CD4-positive, alpha-beta T cell treated with Interleukin-6 at 100 ng/mL for 8 hours (primary cell): ENCODE results near the gene UBE2J1.
"Not testable (repeated sequence)": the region's sequence is repeated elsewhere in the genome, so short reads cannot be mapped to it uniquely, and the experiment has no call there.

Source experiments
- DNase-seq: peaks from one replicate; pipeline ENCODE4 v3.0.0-alpha.2; 2020; ENCODE audit warnings: mixed read lengths, low spot score

UBE2J1 gene

GRCh38 chr6:89320012-89320559 is 32.4 kb downstream of the UBE2J1 start:
- DNase-seq = no peak

DNA sequence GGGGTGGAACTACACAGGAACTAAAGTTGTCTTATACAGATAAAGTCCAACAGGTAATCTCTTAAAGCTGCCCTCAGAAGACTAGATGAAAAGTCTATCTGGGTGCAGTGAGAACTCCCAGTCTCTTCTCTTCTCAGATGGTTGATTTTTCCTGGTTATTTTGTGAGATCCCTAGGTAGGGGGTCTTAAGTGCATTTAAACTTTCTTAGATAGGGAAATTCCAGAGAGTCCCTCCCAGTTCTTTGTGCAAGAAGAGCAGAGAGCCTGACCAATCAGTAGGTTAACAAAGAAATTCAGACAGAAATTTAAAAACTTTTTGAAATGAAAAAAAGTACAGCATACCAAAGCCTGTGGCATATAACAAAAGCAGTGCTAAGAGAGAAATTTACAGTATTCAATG is 35.5 kb downstream of the UBE2J1 start:
- no peak for DNase-seq

DNA sequence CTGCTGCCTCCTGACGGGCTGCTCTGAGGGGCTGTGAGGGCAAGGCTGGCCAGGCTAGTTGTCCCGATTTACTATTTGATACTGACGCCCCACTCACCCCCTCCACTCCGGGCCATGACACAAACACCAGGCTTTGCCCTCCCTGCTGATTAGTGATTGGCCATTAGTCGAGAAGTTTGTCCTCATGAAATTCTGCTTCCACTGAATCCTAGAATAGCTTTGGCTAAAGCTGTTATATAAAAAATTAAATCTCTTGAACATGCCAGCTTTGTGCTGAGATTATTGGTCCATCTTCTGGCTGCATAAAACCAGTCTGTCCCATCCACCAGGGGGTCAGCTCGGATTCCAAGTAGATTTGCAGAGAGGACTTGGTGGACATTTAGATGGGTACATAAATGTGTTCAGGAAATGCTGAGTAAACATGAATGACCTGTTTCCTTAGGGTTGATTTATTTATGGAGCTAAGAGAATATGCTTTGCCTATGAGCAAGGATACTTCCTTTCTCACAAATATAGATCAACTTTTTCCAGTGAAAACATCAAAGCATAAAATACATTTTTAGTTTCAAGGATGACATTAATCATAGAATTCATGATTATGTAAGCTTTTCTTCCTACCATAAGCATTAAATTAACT is 37.2 kb downstream of the UBE2J1 start, which contains the start of gene GABRR2:
Gene GABRR2, minus strand, starts transcription at position 51 of the 637 bp plus-strand sequence. CDS start 134 bp downstream, outside the sequence.
- DNase-seq = no peak

GRCh38 chr6:89314692-89315091 is 37.8 kb downstream of the UBE2J1 start:
- DNase-seq = no peak

- no peak for DNase-seq
Measured at GRCh38 chr6:89313006-89313405, 39.5 kb downstream of the UBE2J1 start.

DNA sequence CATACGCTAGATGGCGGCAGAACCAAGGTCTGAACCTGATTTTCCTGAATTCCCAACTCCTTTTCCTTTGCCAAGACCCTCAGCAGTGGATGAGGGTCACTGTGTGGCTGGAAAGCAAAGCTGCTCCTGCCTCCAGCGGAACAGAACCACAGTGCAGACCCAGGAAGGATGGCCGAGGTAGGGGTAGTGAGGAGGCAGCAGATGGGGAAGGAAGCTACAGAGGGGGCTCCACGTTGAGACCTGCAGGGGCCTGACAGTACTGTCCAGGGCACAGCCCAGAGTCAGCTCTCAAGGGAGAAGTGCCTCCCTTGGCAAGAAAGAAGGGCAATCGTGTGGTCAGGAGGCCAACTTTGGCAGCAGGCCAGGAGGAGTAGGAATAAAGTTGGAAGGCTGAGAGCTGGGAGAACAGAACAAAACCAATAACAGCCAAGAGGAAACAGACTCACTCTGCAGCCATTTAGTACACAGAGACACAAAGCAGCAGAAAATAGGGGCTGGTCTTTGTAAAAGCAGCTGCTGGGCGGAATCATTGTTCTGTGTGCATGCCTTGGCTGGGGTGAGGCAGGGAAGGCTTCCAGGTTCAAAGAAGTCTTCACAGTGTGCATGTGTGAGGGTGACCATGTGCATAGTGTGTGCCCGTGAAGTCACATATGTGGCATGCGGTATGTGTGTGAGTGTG is 40.5 kb downstream of the UBE2J1 start:
- no peak for DNase-seq

DNA sequence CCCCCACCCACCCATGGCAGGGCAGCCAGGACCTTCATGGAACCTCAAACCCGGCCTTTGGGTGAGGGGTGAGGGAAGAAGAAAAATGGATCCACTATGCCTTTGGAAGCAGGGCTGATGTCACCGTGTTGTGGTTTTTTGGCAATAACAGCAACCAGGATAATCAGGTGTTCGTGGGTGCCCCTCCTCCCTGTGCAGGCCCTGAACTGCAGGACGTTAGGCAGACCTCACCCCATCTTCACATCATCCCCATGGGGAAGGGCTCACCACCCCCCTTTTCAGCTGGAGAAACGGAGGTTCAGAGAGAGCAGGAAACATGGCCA is 41.0 kb downstream of the UBE2J1 start:
- DNase-seq = no peak

- DNase-seq = no peak
Measured at GRCh38 chr6:89310929-89311328, 41.6 kb downstream of the UBE2J1 start.

DNA sequence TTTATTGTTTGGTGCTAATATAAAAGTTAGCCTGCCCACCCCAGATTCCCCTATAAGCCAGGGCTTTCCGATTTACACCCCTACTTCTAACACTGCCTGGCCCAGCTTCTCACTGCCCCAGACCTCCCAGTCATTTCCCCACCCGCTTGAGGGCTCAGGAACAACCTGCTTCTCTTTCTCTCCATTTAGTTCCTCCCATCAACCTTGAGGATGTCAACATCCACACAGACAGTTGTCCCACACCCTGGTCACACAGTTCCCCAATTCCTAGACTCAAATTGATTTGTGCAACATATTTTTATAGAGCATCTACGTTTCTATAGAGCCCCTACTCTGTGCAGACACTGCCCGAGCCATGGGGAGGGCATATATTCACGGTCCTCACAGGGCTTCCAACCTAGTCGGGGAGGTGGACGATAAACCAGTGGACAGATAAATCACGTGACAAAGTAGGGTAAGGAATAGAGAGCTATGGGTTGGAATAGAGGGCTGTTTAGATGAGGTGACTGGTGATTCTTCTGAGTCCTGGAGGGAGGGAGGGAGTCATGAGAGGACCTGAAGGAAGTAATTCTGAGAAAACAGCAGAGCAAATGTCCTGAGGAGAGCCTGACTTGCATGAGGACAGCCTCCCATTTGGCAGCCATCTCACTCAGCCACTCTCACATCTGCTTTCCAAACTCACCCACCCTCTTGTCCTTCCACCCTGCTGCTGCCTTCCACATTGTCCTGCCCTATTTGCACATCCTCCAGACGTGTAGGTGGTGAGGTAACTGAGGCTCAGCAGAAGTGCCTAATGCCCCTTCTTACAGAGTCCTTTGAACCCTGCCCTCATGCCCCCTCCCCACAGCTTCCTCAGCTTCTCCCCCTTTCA is 43.8 kb downstream of the UBE2J1 start:
- no peak for DNase-seq

GRCh38 chr6:89304517-89304916 is 48.0 kb downstream of the UBE2J1 start:
- DNase-seq = not testable (repeated sequence)

DNA sequence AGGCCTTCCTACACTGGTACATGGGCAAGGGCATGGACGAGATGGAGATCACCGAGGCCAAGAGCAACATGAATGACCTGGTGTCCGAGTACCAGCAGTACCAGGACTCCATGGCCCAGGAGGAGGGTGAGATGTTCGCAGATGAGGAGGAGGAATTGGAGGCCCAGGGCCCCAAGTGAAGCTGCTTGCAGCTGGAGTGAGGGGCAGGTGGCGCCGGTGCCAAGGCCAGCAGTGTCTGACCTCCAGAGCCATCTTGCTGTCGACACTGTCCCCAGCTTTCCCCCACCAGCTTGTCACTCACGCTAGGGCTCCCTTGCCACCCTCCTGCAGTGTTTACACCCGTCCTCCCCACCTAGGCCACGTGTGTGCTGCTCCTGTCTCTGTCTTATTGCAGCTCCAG is 49.6 kb downstream of the UBE2J1 start:
- no peak for DNase-seq

DNA sequence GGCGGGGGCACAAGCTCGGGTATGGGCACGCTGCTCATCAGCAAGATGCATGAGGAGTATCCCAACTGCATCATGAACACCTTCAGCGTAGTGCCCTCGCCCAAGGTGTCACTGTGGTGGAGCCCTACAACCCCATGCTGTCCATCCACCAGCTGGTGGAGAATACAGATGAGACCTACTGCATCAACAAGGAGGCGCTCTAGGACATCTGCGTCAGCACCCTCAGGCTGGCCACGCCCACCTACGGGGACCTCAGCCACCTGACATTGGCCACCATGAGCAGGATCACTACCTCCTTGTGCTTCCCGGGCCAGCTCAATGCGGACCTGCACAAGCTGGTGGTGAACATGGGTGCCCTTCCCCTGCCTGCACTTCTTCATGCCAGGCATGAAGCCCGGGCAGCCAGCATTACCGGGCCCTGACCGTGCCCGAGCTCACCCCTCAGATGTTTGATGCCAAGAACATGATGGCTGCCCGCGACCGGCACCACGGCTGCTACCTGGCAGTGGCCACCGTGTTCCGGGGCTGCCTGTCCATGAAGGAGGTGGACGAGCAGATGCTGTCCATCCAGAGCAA is 50.2 kb downstream of the UBE2J1 start:
- no peak for DNase-seq

GRCh38 chr6:89301586-89302194 is 50.8 kb downstream of the UBE2J1 start:
- DNase-seq = no peak

DNA sequence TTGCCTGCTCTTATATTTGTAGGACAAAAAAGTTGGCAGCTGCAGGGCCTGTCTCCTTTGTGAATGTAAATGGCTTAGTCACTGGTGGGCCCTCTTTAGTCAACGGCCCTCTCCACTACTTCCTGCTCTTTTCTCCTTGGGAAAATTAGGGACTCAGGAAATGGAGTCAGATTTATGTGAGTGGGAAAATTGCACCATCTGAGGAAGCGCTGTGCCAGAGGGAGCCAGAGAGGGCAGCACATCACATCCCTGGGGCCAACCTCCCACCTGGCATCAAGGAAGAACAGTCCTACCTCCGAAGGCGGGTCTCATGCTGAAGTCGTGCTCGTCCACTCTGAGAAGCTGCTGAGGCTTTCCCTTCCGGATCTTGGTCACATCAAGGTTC is 53.1 kb downstream of the UBE2J1 start:
- DNase-seq = no peak

GRCh38 chr6:89298680-89299465 is 53.6 kb downstream of the UBE2J1 start:
- DNase-seq = peak; percentile 29

GRCh38 chr6:89297695-89298351 is 54.7 kb downstream of the UBE2J1 start:
- DNase-seq = peak; percentile 53

DNA sequence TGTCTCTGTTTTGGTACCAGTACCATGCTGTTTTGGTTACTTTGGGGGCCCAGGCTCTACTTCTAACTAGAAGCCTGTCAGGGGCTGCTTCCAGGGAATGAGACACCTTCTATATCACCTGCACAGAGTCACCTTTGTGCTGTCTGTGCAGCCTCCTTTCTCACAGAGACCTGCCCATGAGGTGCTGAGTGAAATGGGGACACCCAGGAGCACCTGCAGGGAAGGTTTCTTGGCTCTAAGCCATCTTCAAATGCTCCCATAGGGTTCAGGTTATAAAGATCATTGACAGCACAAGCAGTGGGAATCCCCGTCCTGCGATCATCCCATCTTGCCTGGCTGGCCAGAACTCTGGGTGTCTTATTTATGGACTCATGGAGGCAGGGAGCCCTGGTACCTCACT is 56.5 kb downstream of the UBE2J1 start:
- no peak for DNase-seq

DNA sequence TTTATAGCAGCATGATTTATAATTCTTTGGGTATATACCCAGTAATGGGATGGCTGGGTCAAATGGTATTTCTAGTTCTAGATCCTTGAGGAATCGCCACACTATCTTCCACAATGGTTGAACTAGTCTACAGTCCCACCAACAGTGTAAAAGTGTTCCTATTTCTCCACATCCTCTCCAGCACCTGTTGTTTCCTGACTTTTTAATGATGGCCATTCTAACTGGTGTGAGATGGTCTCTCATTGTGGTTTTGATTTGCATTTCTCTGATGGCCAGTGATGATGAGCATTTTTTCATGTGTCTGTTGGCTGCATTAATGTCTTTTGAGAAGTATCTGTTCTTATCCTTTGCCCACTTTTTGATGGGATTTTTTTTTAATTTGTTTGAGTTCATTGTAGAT is 57.4 kb downstream of the UBE2J1 start:
- not testable (repeated sequence) for DNase-seq

DNA sequence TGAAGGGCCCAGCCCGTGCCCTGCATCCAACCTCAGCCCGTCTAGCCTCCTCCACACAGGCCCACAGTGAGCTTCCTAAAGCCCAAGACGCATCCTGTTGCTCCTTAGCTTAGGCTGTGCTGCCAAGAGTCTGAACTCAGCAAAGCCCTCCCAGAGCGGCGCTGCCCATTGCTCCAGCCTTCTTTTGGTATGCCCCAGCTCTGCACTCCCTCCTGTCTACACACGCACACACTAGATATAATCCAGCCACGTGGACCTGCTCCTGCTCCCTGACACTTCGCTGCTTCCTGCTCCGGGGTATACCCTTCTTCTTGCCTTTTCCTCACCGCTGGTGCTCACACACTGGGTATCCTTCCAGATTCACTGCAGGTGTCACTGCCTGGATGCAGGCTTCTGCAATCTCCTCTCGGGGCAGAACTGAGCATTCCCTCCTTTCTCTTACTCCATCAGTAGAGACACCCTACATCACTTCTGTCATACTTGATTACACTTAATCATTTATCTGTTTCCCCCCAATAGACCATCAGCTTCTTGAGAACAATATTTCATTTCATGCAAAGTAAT is 61.2 kb downstream of the UBE2J1 start:
- DNase-seq = no peak
